ENCODE results near the gene TCF7L2. TPM values are rescaled to one million over a fixed set of nuclear protein-coding genes. Genes with fewer than 3 reads are reported as not detected.

Gene TCF7L2
- total and polyA plus RNA-seq, 2 donors: 1.4 to 11.1 TPM

DNA sequence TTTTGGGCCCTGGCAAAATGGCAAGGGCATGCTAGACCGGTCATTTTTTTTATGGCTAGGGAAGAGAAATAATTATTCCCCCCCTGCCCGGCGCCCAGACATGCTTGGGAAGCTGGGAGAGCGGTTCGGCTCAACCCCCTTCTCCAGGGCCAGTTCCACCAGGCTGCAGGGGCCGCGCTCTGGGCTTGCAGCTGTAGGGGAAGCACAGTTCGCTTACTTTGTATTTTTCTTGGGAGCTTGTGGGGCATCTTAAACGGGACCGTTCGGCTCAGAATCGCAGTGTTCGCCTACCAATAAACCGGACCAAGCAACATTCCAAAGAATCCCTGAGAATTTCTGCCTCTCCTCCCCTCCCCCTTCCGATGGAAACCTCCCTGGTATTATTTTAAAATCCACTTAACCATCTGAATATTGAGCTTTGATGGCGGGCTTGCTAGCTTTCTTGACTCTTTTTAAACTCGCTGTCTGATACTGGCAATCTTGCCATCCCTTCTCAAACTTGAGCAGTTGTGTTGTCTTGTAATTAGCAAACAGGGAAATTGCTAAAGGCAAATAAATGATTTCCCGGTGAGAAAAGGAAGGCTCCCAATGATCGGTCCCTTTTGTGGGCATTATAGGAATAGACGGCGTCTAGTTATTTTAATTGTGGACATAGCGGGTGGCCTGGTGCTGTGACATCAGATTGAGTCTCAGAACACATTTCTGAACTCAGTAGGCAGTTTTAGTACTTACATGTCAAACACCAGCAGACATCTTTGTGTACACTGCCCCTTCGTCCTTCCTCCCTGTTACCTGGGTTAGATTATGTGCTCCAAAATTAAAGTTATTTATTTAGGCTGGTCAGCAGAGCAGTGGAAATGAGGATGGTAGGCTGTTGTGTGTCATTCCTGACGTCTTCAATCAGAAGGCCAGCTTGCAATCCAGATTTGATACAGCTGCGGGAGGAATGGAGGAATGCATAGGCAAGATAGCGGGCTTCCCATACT, 3.4 kb downstream of the TCF7L2 start:
- Histone ChIP-seq H3K9me3 (ENCODE audit: control insufficient read depth in 2 of 2, insufficient read depth in 1 of 2, low read length in 1 of 2) (no peaks in the 10 kb centered on the region), H3K36me3 (ENCODE audit: control insufficient read depth in 2 of 2, insufficient read depth in 2 of 2, low read length in 1 of 2) (no peaks in the 10 kb centered on the region), H3K27ac (ENCODE audit: low read depth in 1 of 2, low read length in 1 of 2) (no peak overlapping the region), H3K4me1 (ENCODE audit: control insufficient read depth in 2 of 2, insufficient read depth in 2 of 2, low read length in 2 of 2) (peaks cover 3 to 27% of the 10 kb centered on the region in 2 donors), H3K4me3 (ENCODE audit: low read length in 2 of 2) (peak overlapping the region; percentile 16 to 79), H3K27me3 (ENCODE audit: control insufficient read depth in 2 of 2, insufficient read depth in 1 of 2, low read length in 1 of 2) (peaks cover 16 to 31% of the 10 kb centered on the region in 2 donors)
- 71% methylated on average over 26 of the region's 26 CpGs for WGBS
- DNase-seq (ENCODE audit: low read depth in 6 of 9, low spot score in 9 of 9): no peak

DNA sequence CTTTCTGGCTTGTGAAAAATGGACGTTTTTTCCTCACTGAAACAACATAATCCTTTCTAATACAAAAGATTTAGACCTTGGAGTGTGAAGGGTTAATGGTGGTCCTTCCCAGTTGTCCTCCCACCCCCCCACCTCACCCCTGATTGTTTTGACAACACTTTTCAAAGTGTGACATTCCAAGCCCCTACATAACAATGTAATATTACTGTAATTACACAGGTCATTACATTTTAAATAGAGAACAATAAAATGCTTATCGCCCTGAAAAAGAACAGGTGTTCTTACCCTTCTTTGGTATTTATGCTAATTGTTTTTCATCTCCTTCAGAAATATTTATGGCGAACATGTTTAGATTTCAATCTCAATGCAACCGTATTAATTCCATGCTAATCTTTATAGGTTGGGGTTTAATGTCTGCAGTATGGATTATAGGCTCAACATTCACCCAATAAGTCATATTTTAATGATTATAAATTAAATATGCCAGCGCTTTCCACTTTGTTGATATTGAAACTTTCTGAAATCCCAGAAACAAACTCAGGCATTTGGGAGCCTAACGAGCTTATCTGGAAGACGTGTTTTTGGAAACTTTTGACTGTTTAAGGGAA, 5.0 kb downstream of the TCF7L2 start:
- H3K9me3 ChIP-seq (ENCODE audit: control insufficient read depth in 2 of 2, insufficient read depth in 1 of 2, low read length in 1 of 2): no peaks in the 10 kb centered on the region
- H3K4me3 ChIP-seq (ENCODE audit: low read length in 2 of 2): peak overlapping the region in 1 of 2 donors; percentile 3
- 83% methylated on average over 7 of the region's 7 CpGs for WGBS
- no peaks in the 10 kb centered on the region for H3K36me3 ChIP-seq (ENCODE audit: control insufficient read depth in 2 of 2, insufficient read depth in 2 of 2, low read length in 1 of 2)
- H3K27me3 ChIP-seq (ENCODE audit: control insufficient read depth in 2 of 2, insufficient read depth in 1 of 2, low read length in 1 of 2): peaks cover 16 to 27% of the 10 kb centered on the region in 2 donors
- DNase-seq (ENCODE audit: low read depth in 6 of 9, low spot score in 9 of 9): no peak
- peaks cover 0 to 23% of the 10 kb centered on the region in 2 donors for H3K4me1 ChIP-seq (ENCODE audit: control insufficient read depth in 2 of 2, insufficient read depth in 2 of 2, low read length in 2 of 2)
- peak overlapping the region in 1 of 2 donors; percentile 12 for H3K27ac ChIP-seq (ENCODE audit: low read depth in 1 of 2, low read length in 1 of 2)

DNA sequence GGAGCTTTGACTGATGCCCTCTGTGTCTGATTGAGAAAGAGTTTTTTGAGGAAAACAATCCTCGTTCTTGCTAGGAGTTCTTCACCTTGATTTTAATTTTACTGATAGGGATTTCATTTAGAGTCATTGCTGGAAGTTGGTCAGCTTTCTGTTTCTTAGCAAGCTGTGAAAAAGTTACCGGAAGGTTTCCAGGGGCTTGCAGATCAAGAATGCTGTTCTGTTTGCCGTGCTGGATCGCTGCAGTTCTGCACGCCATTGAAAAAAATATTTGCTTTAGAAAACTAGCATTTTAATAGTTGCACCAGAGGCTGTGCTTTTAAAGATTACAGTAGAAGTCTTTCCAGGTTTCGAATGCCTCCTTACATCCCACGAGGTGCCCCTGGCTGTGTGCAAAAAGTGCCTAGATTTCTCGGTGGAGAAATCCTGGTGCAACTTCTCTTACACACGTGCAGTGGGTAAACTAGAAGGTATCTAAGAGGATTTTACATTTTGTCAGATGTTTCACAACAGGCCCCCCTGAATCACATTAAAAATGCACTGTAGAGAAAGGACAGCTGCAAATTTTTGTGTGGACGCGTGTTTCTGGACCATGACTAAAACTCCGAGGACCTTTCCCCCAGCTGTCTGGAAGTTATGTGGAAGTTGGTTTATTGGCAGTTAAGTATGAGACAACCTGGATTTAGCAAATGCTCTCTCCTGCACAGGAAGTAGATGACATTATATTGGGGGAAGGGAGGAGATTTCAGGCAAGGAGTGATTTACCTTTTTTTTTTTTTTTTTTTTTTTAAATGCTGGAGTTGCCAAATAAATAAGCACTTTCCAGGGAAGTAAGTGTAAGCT, 5.8 kb downstream of the TCF7L2 start:
- 22% methylated on average over 12 of the region's 12 CpGs for WGBS
- peak overlapping the region in 1 of 2 donors; percentile 12 for H3K27ac ChIP-seq (ENCODE audit: low read depth in 1 of 2, low read length in 1 of 2)
- H3K27me3 ChIP-seq (ENCODE audit: control insufficient read depth in 2 of 2, insufficient read depth in 1 of 2, low read length in 1 of 2): peaks cover 16 to 25% of the 10 kb centered on the region in 2 donors
- peaks cover 0 to 23% of the 10 kb centered on the region in 2 donors for H3K4me1 ChIP-seq (ENCODE audit: control insufficient read depth in 2 of 2, insufficient read depth in 2 of 2, low read length in 2 of 2)
- no peaks in the 10 kb centered on the region for H3K9me3 ChIP-seq (ENCODE audit: control insufficient read depth in 2 of 2, insufficient read depth in 1 of 2, low read length in 1 of 2)
- DNase-seq (ENCODE audit: low read depth in 6 of 9, low spot score in 9 of 9): peak in 2 of 9 donors; percentile 16 to 35
- H3K36me3 ChIP-seq (ENCODE audit: control insufficient read depth in 2 of 2, insufficient read depth in 2 of 2, low read length in 1 of 2): no peaks in the 10 kb centered on the region
- peak overlapping the region in 1 of 2 donors; percentile 3 for H3K4me3 ChIP-seq (ENCODE audit: low read length in 2 of 2)

DNA sequence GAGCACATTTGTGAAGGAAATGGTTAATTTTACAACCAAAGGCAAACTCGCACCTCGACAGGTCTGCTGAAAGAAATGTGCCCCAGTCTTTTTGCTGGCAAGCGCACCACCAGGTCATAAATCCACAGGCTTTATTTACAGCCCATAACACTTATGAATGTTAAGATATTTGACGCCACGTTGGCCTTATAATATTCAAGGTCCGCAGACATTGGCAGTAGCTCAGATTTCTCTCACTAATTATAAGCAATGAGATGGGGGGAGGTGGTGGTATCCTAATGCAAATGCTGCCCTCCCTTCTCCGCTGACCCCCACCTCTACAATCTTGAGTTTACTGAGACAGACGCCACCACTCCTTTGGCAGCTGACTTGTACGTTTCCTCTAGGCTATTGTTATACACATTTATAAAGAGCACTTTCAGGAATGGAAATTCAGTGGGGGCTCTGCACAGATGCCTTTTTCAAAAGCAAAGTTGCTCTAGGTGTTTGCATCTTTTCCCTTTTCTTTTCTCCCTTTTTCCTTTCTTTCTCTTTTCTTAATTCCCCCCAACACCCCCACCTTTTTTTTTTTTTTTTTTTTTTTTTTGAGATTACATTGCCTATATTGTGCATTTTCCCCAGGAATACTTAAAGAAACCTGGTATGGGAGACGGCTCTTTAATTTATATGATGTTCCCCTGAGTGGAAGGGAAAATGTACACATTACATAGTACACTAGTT, 6.7 kb downstream of the TCF7L2 start:
- H3K9me3 ChIP-seq (ENCODE audit: control insufficient read depth in 2 of 2, insufficient read depth in 1 of 2, low read length in 1 of 2): no peaks in the 10 kb centered on the region
- peaks cover 16 to 24% of the 10 kb centered on the region in 2 donors for H3K27me3 ChIP-seq (ENCODE audit: control insufficient read depth in 2 of 2, insufficient read depth in 1 of 2, low read length in 1 of 2)
- no peaks in the 10 kb centered on the region for H3K36me3 ChIP-seq (ENCODE audit: control insufficient read depth in 2 of 2, insufficient read depth in 2 of 2, low read length in 1 of 2)
- WGBS: 94% methylated on average over 10 of the region's 10 CpGs
- no peak overlapping the region for H3K4me3 ChIP-seq (ENCODE audit: low read length in 2 of 2)
- H3K27ac ChIP-seq (ENCODE audit: low read depth in 1 of 2, low read length in 1 of 2): no peak overlapping the region
- H3K4me1 ChIP-seq (ENCODE audit: control insufficient read depth in 2 of 2, insufficient read depth in 2 of 2, low read length in 2 of 2): peaks cover 0 to 23% of the 10 kb centered on the region in 2 donors
- no peak for DNase-seq (ENCODE audit: low read depth in 6 of 9, low spot score in 9 of 9)

DNA sequence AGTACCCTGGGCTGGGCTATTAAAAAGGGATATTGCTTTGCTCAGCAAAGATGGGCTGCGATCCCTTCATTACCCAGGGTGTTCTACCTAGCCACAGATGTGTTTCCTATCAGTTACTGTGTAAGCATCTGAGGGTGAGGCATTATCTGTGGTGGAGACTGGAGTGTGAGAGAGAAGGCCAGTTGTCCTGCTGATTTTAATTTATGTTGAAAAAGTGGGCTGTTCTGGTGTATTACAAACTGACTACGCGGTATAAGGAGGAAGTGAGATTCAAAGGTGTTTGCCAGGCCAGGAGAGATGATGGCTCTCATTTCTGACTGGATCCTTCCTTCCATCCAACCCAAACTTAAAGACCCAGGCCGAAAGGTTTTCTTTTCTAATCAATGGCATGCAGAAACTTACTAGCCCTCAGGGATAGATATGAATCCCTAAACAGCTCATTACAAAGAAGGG, 7.6 kb downstream of the TCF7L2 start:
- H3K4me1 ChIP-seq (ENCODE audit: control insufficient read depth in 2 of 2, insufficient read depth in 2 of 2, low read length in 2 of 2): peaks cover 0 to 20% of the 10 kb centered on the region in 2 donors
- H3K36me3 ChIP-seq (ENCODE audit: control insufficient read depth in 2 of 2, insufficient read depth in 2 of 2, low read length in 1 of 2): no peaks in the 10 kb centered on the region
- H3K27ac ChIP-seq (ENCODE audit: low read depth in 1 of 2, low read length in 1 of 2): no peak overlapping the region
- 94% methylated on average over 4 of the region's 4 CpGs for WGBS
- H3K27me3 ChIP-seq (ENCODE audit: control insufficient read depth in 2 of 2, insufficient read depth in 1 of 2, low read length in 1 of 2): peaks cover 15 to 16% of the 10 kb centered on the region in 2 donors
- no peak overlapping the region for H3K4me3 ChIP-seq (ENCODE audit: low read length in 2 of 2)
- DNase-seq (ENCODE audit: low read depth in 6 of 9, low spot score in 9 of 9): no peak
- no peaks in the 10 kb centered on the region for H3K9me3 ChIP-seq (ENCODE audit: control insufficient read depth in 2 of 2, insufficient read depth in 1 of 2, low read length in 1 of 2)

DNA sequence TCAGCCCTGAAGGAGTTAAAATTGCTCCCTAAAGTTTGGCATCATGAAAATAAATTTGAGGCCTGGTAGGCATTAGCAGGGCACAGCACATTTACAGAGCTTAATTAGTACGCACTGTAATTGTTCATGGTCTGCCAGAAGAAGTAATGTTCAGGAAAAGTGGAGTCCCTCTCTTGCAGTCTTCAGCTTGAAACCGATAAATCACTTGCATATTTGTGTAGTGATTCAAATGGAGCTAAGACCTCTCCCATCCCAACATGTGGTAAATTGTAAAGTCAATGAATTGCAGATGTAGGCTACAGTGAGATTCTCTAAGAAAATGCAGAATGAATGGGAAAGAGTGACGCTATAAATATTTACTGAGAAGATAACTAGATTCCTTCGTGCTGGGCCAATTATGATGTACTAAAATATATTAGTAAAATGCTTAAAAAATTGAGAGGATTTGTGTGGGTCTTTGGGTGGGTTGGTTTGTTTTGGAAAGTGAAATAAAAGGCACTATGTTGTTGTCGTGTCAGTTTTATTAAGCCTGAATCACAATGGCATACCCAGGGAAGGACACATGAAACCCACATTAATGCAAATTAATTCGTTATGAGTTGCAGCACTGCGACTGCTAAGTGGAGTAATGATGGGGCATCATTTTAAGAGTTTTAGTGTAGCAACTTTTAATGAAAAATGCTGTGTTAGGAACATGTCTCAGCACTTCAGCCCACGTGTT, 8.4 kb downstream of the TCF7L2 start:
- Histone ChIP-seq H3K27ac (ENCODE audit: low read depth in 1 of 2, low read length in 1 of 2) (no peak overlapping the region), H3K9me3 (ENCODE audit: control insufficient read depth in 2 of 2, insufficient read depth in 1 of 2, low read length in 1 of 2) (no peaks in the 10 kb centered on the region), H3K4me1 (ENCODE audit: control insufficient read depth in 2 of 2, insufficient read depth in 2 of 2, low read length in 2 of 2) (peaks cover 0 to 14% of the 10 kb centered on the region in 2 donors), H3K4me3 (ENCODE audit: low read length in 2 of 2) (no peak overlapping the region), H3K27me3 (ENCODE audit: control insufficient read depth in 2 of 2, insufficient read depth in 1 of 2, low read length in 1 of 2) (peaks cover 7 to 11% of the 10 kb centered on the region in 2 donors), H3K36me3 (ENCODE audit: control insufficient read depth in 2 of 2, insufficient read depth in 2 of 2, low read length in 1 of 2) (no peaks in the 10 kb centered on the region)
- 95% methylated on average over 8 of the region's 8 CpGs for WGBS
- no peak for DNase-seq (ENCODE audit: low read depth in 6 of 9, low spot score in 9 of 9)

DNA sequence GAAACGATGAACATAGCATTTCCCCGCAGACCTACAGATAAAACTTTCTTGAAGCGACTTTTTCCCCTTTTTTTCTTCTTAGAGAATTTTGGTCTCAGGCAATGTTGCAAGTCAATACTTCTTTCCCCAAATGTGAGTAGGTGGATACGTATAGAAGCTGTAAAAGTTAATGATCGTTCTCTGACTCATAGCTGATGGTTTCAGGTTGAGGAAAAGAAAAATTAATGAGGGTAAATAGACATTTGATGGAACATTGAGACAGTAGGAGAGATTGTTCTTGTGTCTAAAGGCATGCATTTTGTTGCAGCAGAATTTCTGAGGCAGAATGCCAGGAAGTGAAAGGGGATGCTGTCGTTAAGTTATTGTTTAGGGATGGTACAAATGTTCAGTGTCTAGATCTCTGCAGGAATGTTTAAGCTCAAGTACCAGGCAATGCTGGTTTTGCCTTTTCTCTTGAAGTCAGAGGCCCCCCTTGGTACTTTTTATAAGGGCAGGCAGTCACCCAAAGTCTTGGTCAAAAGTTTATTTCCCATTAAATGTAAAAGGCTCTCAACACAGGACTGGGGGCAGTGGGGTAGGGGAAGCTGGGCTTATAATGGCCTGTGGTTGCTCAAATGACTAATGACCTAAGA, 9.3 kb downstream of the TCF7L2 start:
- no peak overlapping the region for H3K27ac ChIP-seq (ENCODE audit: low read depth in 1 of 2, low read length in 1 of 2)
- no peaks in the 10 kb centered on the region for H3K9me3 ChIP-seq (ENCODE audit: control insufficient read depth in 2 of 2, insufficient read depth in 1 of 2, low read length in 1 of 2)
- no peak overlapping the region for H3K4me3 ChIP-seq (ENCODE audit: low read length in 2 of 2)
- H3K27me3 ChIP-seq (ENCODE audit: control insufficient read depth in 2 of 2, insufficient read depth in 1 of 2, low read length in 1 of 2): peaks cover 0 to 9% of the 10 kb centered on the region in 2 donors
- H3K36me3 ChIP-seq (ENCODE audit: control insufficient read depth in 2 of 2, insufficient read depth in 2 of 2, low read length in 1 of 2): peaks cover 0 to 3% of the 10 kb centered on the region in 2 donors
- peaks cover 0 to 14% of the 10 kb centered on the region in 2 donors for H3K4me1 ChIP-seq (ENCODE audit: control insufficient read depth in 2 of 2, insufficient read depth in 2 of 2, low read length in 2 of 2)
- WGBS: 94% methylated on average over 6 of the region's 6 CpGs
- no peak for DNase-seq (ENCODE audit: low read depth in 6 of 9, low spot score in 9 of 9)
